Right cardiac atrium (tissue), 5 donors: ENCODE results near the gene IQCN. TPM values are rescaled to one million over a fixed set of nuclear protein-coding genes. Genes with fewer than 3 reads are reported as not detected.

Experiments
- ATAC-seq, 2 donors: fragments of 200-7000 bp; cut with Tn5 transposase; one replicate each; pipeline versions ENCODE4 v1.8.0 to v1.9.1; 2020; ENCODE audit warnings: moderate library complexity in 2 of 2, mild to moderate bottlenecking in 1 of 2
- DNase-seq, 3 donors: peaks; one replicate each; pipeline ENCODE4 v3.0.0-alpha.2; 2020
- H3K27ac ChIP-seq: one replicate; pipeline ENCODE4 v1.5.1; 2013; ENCODE audit warnings: mild to moderate bottlenecking, low read length, control low read depth, moderate library complexity
- H3K27me3 ChIP-seq: one replicate; pipeline ENCODE4 v1.6.1; 2013; ENCODE audit not compliant: control insufficient read depth, insufficient read depth
- H3K4me1 ChIP-seq: one replicate; pipeline ENCODE4 v1.6.1; 2013; ENCODE audit warnings: low read length; ENCODE audit not compliant: control insufficient read depth, insufficient read depth
- H3K4me3 ChIP-seq: one replicate; pipeline ENCODE4 v1.5.1; 2013; ENCODE audit warnings: low read length, control low read depth
- H3K9me3 ChIP-seq: one replicate; pipeline ENCODE4 v1.6.1; 2013; ENCODE audit warnings: low read length; ENCODE audit not compliant: control insufficient read depth
- WGBS: extraction: QIAGEN DNeasy Blood & Tissue Kit; methylation state at CpG from one replicate; pipeline ENCODE4 v1.1.7; 2013; 5-methylcytosine and 5-hydroxymethylcytosine counted together
- intact Hi-C, 4 donors: fragments of 100-400 bp; cut with DNase I; formaldehyde crosslinking; loops; one replicate each; pipeline versions ENCODE4 v1.11.0 to v1.14.0; 2022 to 2023
- long read RNA-seq, 4 donors: library from polyadenylated mRNA; unstranded; transcript quantifications; one replicate each; pipeline ENCODE4 v2.0.0, GENCODE V29; 2020 to 2021
- polyA plus RNA-seq: library from polyadenylated mRNA; stranded (reverse); fragments of 200-250 nt; gene quantifications from one replicate; pipeline ENCODE4 v1.2.3, GENCODE V29; 2013
- total RNA-seq, 4 donors: library from RNA; stranded (reverse); fragmentation: NEBNext Ultra II Directional; extraction: Animal tissue kit (Norgen Biotek cat#: 25700); gene quantifications; one replicate each; pipeline ENCODE4 v1.2.1, GENCODE V29; 2021
- donor health status: healthy with polysubstance abuse.
- donor health status: DM: no; HTN: yes; CAD: no.
- donor health status: DM: no; HTN: no; CAD: no.
- donor health status: DM: no; HTN: yes; CAD: no; lungs with severe emphysema.
- donor health status: DM: yes; HTN: yes; CAD: no.

The IQCN gene
- total RNA-seq, result 1 to 10 TPM in 2 of 4 donors, under 1 TPM in 2; 0.65 to 1.4 (median 1.1) TPM
- 5.3 TPM for polyA plus RNA-seq
- long read RNA-seq, donor 1, full-length matches to known transcripts, result 1 of 1 reads
- long read RNA-seq, donor 1, partial matches to known transcripts, result 0 of 1 reads
- long read RNA-seq, donor 1, other reads (novel, unspliced or antisense), result 0 of 1 reads
- long read RNA-seq, donor 2, result 0 reads
- long read RNA-seq, donor 3, full-length matches to known transcripts, result 1 of 1 reads
- long read RNA-seq, donor 3, partial matches to known transcripts, result 0 of 1 reads
- long read RNA-seq, donor 3, other reads (novel, unspliced or antisense), result 0 of 1 reads
- long read RNA-seq, donor 4, full-length matches to known transcripts, result 1 of 1 reads
- long read RNA-seq, donor 4, partial matches to known transcripts, result 0 of 1 reads
- long read RNA-seq, donor 4, other reads (novel, unspliced or antisense), result 0 of 1 reads

GRCh38 chr19:18274219-18274780 lies at the start of gene IQCN:
Gene IQCN, minus strand, starts transcription at chr19:18274452. Its CDS starts 4,974 bp downstream, at chr19:18269478.
- 73% methylated on average over 9 of the region's 9 CpGs for WGBS
- peak; percentile 12 to 16 for ATAC-seq
- Histone ChIP-seq H3K9me3 (no peaks in the 10 kb centered on the region), H3K4me3 (no peak within 1 kb of the TSS), H3K4me1 (peaks cover 15% of the 10 kb centered on the region), H3K27ac (peak within 1 kb of the TSS; percentile 71), H3K27me3 (no peaks in the 10 kb centered on the region)
- intact Hi-C loops, result loop anchor here in 2 of 4 donors (10.0 kb wide), 2 partner anchors 121 to 141 kb away; partner anchors contain the start of genes LRRC25 (in 1 of the 2) and SSBP4 (in 1 of the 2)
- peak in 2 of 3 donors; percentile 62 to 76 for DNase-seq

- Histone ChIP-seq H3K4me1 (peaks cover 6% of the 10 kb centered on the region), H3K4me3 (peak within 1 kb of the TSS; percentile 80), H3K9me3 (no peaks in the 10 kb centered on the region), H3K27ac (peak within 1 kb of the TSS; percentile 93), H3K27me3 (no peaks in the 10 kb centered on the region)
- DNase-seq, result peak; percentile 97 to 99 (median 99)
- under 1% methylated on average over 75 of the region's 75 CpGs for whole genome bisulfite sequencing
- intact Hi-C loops, result loop anchor here (2.0 to 10.0 kb wide), 4 partner anchors 41 to 118 kb away; partner anchors contain the start of genes JUND (in 3 of the 4) and RAB3A (in 1 of the 4)
- ATAC-seq, result peak; percentile 96 to 97
These were observed 48.7 kb upstream of the IQCN start, which contains the start of gene LSM4 for GRCh38 chr19:18322759-18323460. Gene LSM4, minus strand, starts transcription at chr19:18323076. Its CDS starts 56 bp downstream, at chr19:18323020.

- H3K9me3 ChIP-seq, result no peaks in the 10 kb centered on the region
- H3K4me1 ChIP-seq, result peaks cover 6% of the 10 kb centered on the region
- 2% methylated on average over 7 of the region's 7 CpGs for WGBS
- intact Hi-C loops, result loop anchor here (2.0 to 10.0 kb wide), 4 partner anchors 40 to 118 kb away; partner anchors contain the start of genes JUND (in 3 of the 4) and RAB3A (in 1 of the 4)
- H3K27me3 ChIP-seq, result no peaks in the 10 kb centered on the region
- DNase-seq (peak; percentile 70 to 79 (median 75)), ATAC-seq (peak in 1 of 2 donors; percentile 48)
- peak overlapping the region; percentile 71 for H3K27ac ChIP-seq
- peak overlapping the region; percentile 80 for H3K4me3 ChIP-seq
These were observed 48.1 kb upstream of the IQCN start for GRCh38 chr19:18322318-18322758.

- WGBS, result 18% methylated on average over 9 of the region's 9 CpGs
- Histone ChIP-seq H3K27me3 (no peaks in the 10 kb centered on the region), H3K9me3 (no peaks in the 10 kb centered on the region), H3K4me3 (no peak overlapping the region), H3K27ac (peak overlapping the region; percentile 71), H3K4me1 (peaks cover 6% of the 10 kb centered on the region)
- ATAC-seq (no peak), DNase-seq (no peak)
- intact Hi-C loops, result loop anchor here (2.0 to 10.0 kb wide), 4 partner anchors 39 to 117 kb away; partner anchors contain the start of genes JUND (in 3 of the 4) and RAB3A (in 1 of the 4)
These were observed 47.5 kb upstream of the IQCN start for GRCh38 chr19:18321734-18322102.

- H3K9me3 ChIP-seq, result no peaks in the 10 kb centered on the region
- no peak for ATAC-seq
- peaks cover 6% of the 10 kb centered on the region for H3K4me1 ChIP-seq
- no peaks in the 10 kb centered on the region for H3K27me3 ChIP-seq
- intact Hi-C loops, result loop anchor here in 2 of 4 donors (5.0 to 10.0 kb wide), 2 partner anchors 39 to 116 kb away; partner anchors contain the start of genes JUND (in 1 of the 2) and RAB3A (in 1 of the 2)
- peak overlapping the region; percentile 12 for H3K27ac ChIP-seq
- H3K4me3 ChIP-seq, result no peak overlapping the region
- WGBS, result 60% methylated on average over 14 of the region's 14 CpGs
- peak in 1 of 3 donors; percentile 38 for DNase-seq
These were observed 46.8 kb upstream of the IQCN start for GRCh38 chr19:18320865-18321733.

GRCh38 chr19:18319591-18320135 lies 45.4 kb upstream of the IQCN start:
- Histone ChIP-seq H3K4me3 (no peak overlapping the region), H3K9me3 (no peaks in the 10 kb centered on the region), H3K27ac (no peak overlapping the region), H3K4me1 (peaks cover 6% of the 10 kb centered on the region), H3K27me3 (no peaks in the 10 kb centered on the region)
- WGBS, result 87% methylated on average over 7 of the region's 7 CpGs
- intact Hi-C loops, result loop anchor here in 2 of 4 donors (5.0 to 10.0 kb wide), 2 partner anchors 37 to 115 kb away; partner anchors contain the start of genes JUND (in 1 of the 2) and RAB3A (in 1 of the 2)
- DNase-seq (peak in 1 of 3 donors; percentile 59), ATAC-seq (no peak)

GRCh38 chr19:18317961-18318800 lies 43.9 kb upstream of the IQCN start:
- intact Hi-C loops, result no loop called here
- WGBS, result 58% methylated on average over 18 of the region's 18 CpGs
- peak; percentile 54 to 87 (median 86) for DNase-seq
- peak; percentile 20 to 43 for ATAC-seq
- Histone ChIP-seq H3K4me1 (peaks cover 6% of the 10 kb centered on the region), H3K27ac (peak overlapping the region; percentile 32), H3K9me3 (no peaks in the 10 kb centered on the region), H3K4me3 (no peak overlapping the region), H3K27me3 (no peaks in the 10 kb centered on the region)

GRCh38 chr19:18313398-18313797 lies 39.1 kb upstream of the IQCN start:
- no peak overlapping the region for H3K27ac ChIP-seq
- H3K4me1 ChIP-seq, result no peaks in the 10 kb centered on the region
- DNase-seq (no peak), ATAC-seq (no peak)
- intact Hi-C loops, result no loop called here
- H3K27me3 ChIP-seq, result no peaks in the 10 kb centered on the region
- 98% methylated on average over 3 of the region's 3 CpGs for WGBS
- no peaks in the 10 kb centered on the region for H3K9me3 ChIP-seq
- H3K4me3 ChIP-seq, result no peak overlapping the region

GRCh38 chr19:18312092-18312534 lies 37.9 kb upstream of the IQCN start:
- H3K9me3 ChIP-seq, result no peaks in the 10 kb centered on the region
- H3K27ac ChIP-seq, result no peak overlapping the region
- WGBS, result 87% methylated on average over 11 of the region's 11 CpGs
- H3K4me3 ChIP-seq, result no peak overlapping the region
- ATAC-seq (no peak), DNase-seq (no peak)
- intact Hi-C loops, result no loop called here
- no peaks in the 10 kb centered on the region for H3K4me1 ChIP-seq
- no peaks in the 10 kb centered on the region for H3K27me3 ChIP-seq
